Measurements from ENCODE around the gene ZFP36L1.

DNA sequence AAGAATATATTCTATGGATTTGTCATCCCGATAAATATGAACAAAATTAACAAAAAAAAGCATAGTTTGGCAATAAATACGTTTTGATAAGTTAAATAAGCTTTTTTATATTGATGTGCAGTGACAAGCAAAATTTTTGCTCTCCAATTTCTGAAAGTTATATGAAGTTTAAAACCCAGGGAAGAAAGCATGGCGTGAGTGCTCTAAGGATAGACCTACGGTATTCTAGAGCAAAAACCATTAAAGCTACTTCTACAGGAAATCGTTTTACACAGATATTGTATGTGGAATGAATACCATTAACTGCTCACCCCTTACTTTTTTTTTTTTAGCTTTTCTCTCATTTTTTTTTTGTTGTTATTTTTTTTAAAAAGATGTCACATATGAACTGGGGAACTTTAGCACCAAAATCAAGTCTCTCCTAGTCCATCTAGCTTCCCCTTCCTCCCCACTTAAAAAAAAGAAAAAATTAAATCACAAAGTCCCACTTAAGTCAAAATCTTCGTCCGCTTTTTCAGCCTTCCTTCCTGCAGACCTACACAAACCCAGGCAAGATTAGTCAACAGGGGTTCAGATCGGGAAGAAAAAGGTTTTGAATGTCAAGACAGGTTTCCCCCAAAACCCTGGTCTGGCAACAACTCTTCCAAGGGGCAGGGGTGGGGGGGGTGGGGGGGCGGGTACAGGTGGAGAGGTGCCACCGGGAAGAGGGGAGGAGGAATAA lies 4.4 kb downstream of the ZFP36L1 start:
- TF ChIP-seq CTCF (IDR thresholded peaks at IDR 0.05; ENCODE audit: extremely low read depth in 1 of 2, insufficient read depth in 1 of 2, low read depth in 1 of 2, low read length in 2 of 2) = no peak
- TF ChIP-seq POLR2A (IDR thresholded peaks at IDR 0.05; ENCODE audit: low read depth, low read length) = no peak
- no peak for TF ChIP-seq POLR2AphosphoS5 (IDR thresholded peaks at IDR 0.05; ENCODE audit: insufficient read depth, low read depth, low read length)
- TF ChIP-seq MYC (IDR thresholded peaks at IDR 0.05; ENCODE audit: low read depth, low read length) = no peak

All from endothelial cell of umbilical vein (primary cell).